Right ventricle myocardium inferior (tissue), 1 donor: ENCODE results near the gene KHNYN. TPM values are rescaled to one million over a fixed set of nuclear protein-coding genes. Genes with fewer than 3 reads are reported as not detected.

Experiments used
- ATAC-seq: fragments of 200-7000 bp; cut with Tn5 transposase; one replicate; pipeline ENCODE4 v1.9.1; 2020; ENCODE audit warnings: mild to moderate bottlenecking, moderate library complexity
- DNase-seq: peaks from one replicate; pipeline ENCODE4 v3.0.0; 2021; ENCODE audit errors: missing footprints
- intact Hi-C: fragments of 100-400 bp; cut with DNase I; formaldehyde crosslinking; loops from one replicate; pipeline ENCODE4 v1.11.0; 2022
- total RNA-seq: library from RNA; stranded (reverse); fragmentation: NEBNext Ultra II Directional; extraction: Animal tissue kit (Norgen Biotek cat#: 25700); gene quantifications from one replicate; pipeline ENCODE4 v1.2.1, GENCODE V29; 2021
- donor health status: DM: no; HTN: yes; CAD: no; lungs with severe emphysema.

The KHNYN gene
- total RNA-seq, 1 donor from 2014 or later = 23.3 TPM

GRCh38 chr14:24416254-24416931 lies 13.4 kb upstream of the KHNYN start:
- DNase-seq = no peak
- intact Hi-C loops = no loop called here

GRCh38 chr14:24416932-24417619 lies 12.7 kb upstream of the KHNYN start:
- no peak for ATAC-seq
- intact Hi-C loops = no loop called here
- no peak for DNase-seq

More at GRCh38 chr14:24416254-24416931, 13.4 kb upstream of the KHNYN start:
- ATAC-seq = no peak

- intact Hi-C loops = no loop called here
- no peak for ATAC-seq
- DNase-seq = no peak
These were observed 11.8 kb upstream of the KHNYN start for GRCh38 chr14:24417832-24418491.

GRCh38 chr14:24418492-24418873 lies 11.3 kb upstream of the KHNYN start:
- DNase-seq = no peak
- intact Hi-C loops = no loop called here
- no peak for ATAC-seq

- intact Hi-C loops = no loop called here
- ATAC-seq = no peak
These were observed 7.5 kb upstream of the KHNYN start for GRCh38 chr14:24422261-24422660.

GRCh38 chr14:24422694-24423601 lies 6.8 kb upstream of the KHNYN start:
- DNase-seq = no peak
- ATAC-seq = no peak
- intact Hi-C loops = no loop called here

More at GRCh38 chr14:24422261-24422660, 7.5 kb upstream of the KHNYN start:
- DNase-seq = no peak

GRCh38 chr14:24425704-24426103 lies 4.0 kb upstream of the KHNYN start:
- intact Hi-C loops = no loop called here
- no peak for DNase-seq
- ATAC-seq = no peak

- no peak for ATAC-seq
- intact Hi-C loops = no loop called here
- no peak for DNase-seq
These were observed 3.4 kb upstream of the KHNYN start for GRCh38 chr14:24426150-24426911.

- ATAC-seq (no peak), DNase-seq (no peak)
- intact Hi-C loops = no loop called here
These were observed 2.7 kb upstream of the KHNYN start for GRCh38 chr14:24426912-24427536.

GRCh38 chr14:24427537-24428508 lies 1.9 kb upstream of the KHNYN start:
- intact Hi-C loops = no loop called here
- DNase-seq (no peak), ATAC-seq (no peak)

- ATAC-seq (no peak), DNase-seq (no peak)
- intact Hi-C loops = no loop called here
These were observed 943 bp upstream of the KHNYN start for GRCh38 chr14:24428628-24429394.

- intact Hi-C loops = loop anchor here (2.0 to 10.0 kb wide), 3 partner anchors 27 to 285 kb away; partner anchors contain the start of genes ADCY4, EMC9, PSME2 and RNF31
- peak; percentile 87 for ATAC-seq
- peak; percentile 89 for DNase-seq
These were observed 458 bp downstream of the KHNYN start for GRCh38 chr14:24430143-24430681.

- intact Hi-C loops = loop anchor here (1.0 to 10.0 kb wide), 4 partner anchors 28 to 286 kb away; partner anchors contain the start of genes ADCY4, EMC9, PSME2 and RNF31
- DNase-seq (no peak), ATAC-seq (peak; percentile 28)
These were observed 1.2 kb downstream of the KHNYN start for GRCh38 chr14:24430682-24431568.

GRCh38 chr14:24431569-24432258 lies 2.0 kb downstream of the KHNYN start:
- intact Hi-C loops = loop anchor here (1.0 to 10.0 kb wide), 4 partner anchors 29 to 287 kb away; partner anchors contain the start of genes ADCY4, EMC9, PSME2 and RNF31
- DNase-seq = peak; percentile 94
- ATAC-seq = peak; percentile 63
